CMK (cell line): ENCODE results near the gene TRPT1.

Source experiments
- DNase-seq: peaks from one replicate; pipeline ENCODE4 v3.0.0-alpha.2; 2010; ENCODE audit warnings: low read depth

Gene TRPT1

GRCh38 chr11:64245401-64245796 lies 19.4 kb upstream of the TRPT1 start:
- no peak for DNase-seq

- DNase-seq: no peak
These were observed 19.0 kb upstream of the TRPT1 start for GRCh38 chr11:64244966-64245365.

- no peak for DNase-seq
These were observed 18.1 kb upstream of the TRPT1 start for GRCh38 chr11:64244107-64244506.

GRCh38 chr11:64243236-64243854 lies 17.4 kb upstream of the TRPT1 start:
- no peak for DNase-seq

- DNase-seq: no peak
These were observed 15.7 kb upstream of the TRPT1 start for GRCh38 chr11:64241491-64242374.

- DNase-seq: peak; percentile 93
These were observed 15.2 kb upstream of the TRPT1 start for GRCh38 chr11:64241241-64241490.

- peak; percentile 88 for DNase-seq
These were observed 14.7 kb upstream of the TRPT1 start, which contains the start of gene FKBP2 for GRCh38 chr11:64240435-64241240. Gene FKBP2 (plus strand): TSS chr11:64241095. CDS start chr11:64242388, 1,293 bp downstream.

GRCh38 chr11:64239662-64240434 lies 13.9 kb upstream of the TRPT1 start:
- no peak for DNase-seq

- no peak for DNase-seq
These were observed 13.0 kb upstream of the TRPT1 start for GRCh38 chr11:64238999-64239398.

GRCh38 chr11:64238076-64238475 lies 12.1 kb upstream of the TRPT1 start:
- no peak for DNase-seq

GRCh38 chr11:64237484-64237951 lies 11.5 kb upstream of the TRPT1 start:
- no peak for DNase-seq

- DNase-seq: no peak
These were observed 9.6 kb upstream of the TRPT1 start for GRCh38 chr11:64235437-64236161.

GRCh38 chr11:64234647-64235379 lies 8.8 kb upstream of the TRPT1 start:
- no peak for DNase-seq

GRCh38 chr11:64233913-64234586 lies 8.1 kb upstream of the TRPT1 start, which contains the start of gene VEGFB:
Gene VEGFB (plus strand): TSS chr11:64234584. CDS start chr11:64234834, 250 bp downstream.
- DNase-seq: no peak

- DNase-seq: no peak
These were observed 7.0 kb upstream of the TRPT1 start for GRCh38 chr11:64232967-64233315.

GRCh38 chr11:64232182-64232966 lies 6.4 kb upstream of the TRPT1 start:
- no peak for DNase-seq

- no peak for DNase-seq
These were observed 5.6 kb upstream of the TRPT1 start for GRCh38 chr11:64231546-64231945.

- no peak for DNase-seq
These were observed 5.0 kb upstream of the TRPT1 start for GRCh38 chr11:64230985-64231365.
